Small intestine (tissue), 7 donors: ENCODE data around the gene GBP5. TPM values are rescaled to one million over a fixed set of nuclear protein-coding genes. Genes with fewer than 3 reads are reported as not detected.
"Not testable (repeated sequence)": the region's sequence is repeated elsewhere in the genome, so short reads cannot be mapped to it uniquely, and the experiment has no call there.

Source experiments
- DNase-seq, 2 donors: peaks; one replicate each; pipeline versions ENCODE4 v3.0.0 to v3.0.0-alpha.2; 2013
- FAIRE-seq: peaks from 2 replicates; lab custom pipeline; 2012; peaks lifted over from hg19 to GRCh38; lab: Jason Lieb, UNC
- H3K27ac ChIP-seq, 3 donors: one replicate each; pipeline ENCODE4 v1.5.1; 2013; ENCODE audit warnings: low read length in 2 of 3, mild to moderate bottlenecking in 2 of 3, control low read depth in 1 of 3, inconsistent platforms in 1 of 3, low read depth in 1 of 3, moderate library complexity in 1 of 3
- H3K27me3 ChIP-seq, 3 donors: one replicate each; pipeline ENCODE4 v1.6.1; 2013; ENCODE audit warnings: low read length in 3 of 3, inconsistent platforms in 1 of 3; ENCODE audit not compliant: control insufficient read depth in 3 of 3, insufficient read depth in 3 of 3
- H3K36me3 ChIP-seq, 3 donors: one replicate each; pipeline ENCODE4 v1.6.1; 2013; ENCODE audit warnings: low read length in 3 of 3, inconsistent platforms in 1 of 3, low read depth in 1 of 3, mild to moderate bottlenecking in 1 of 3, moderate library complexity in 1 of 3; ENCODE audit not compliant: control insufficient read depth in 3 of 3, insufficient read depth in 2 of 3
- H3K4me1 ChIP-seq, 3 donors: one replicate each; pipeline ENCODE4 v1.6.1; 2013; ENCODE audit warnings: low read length in 2 of 3, inconsistent platforms in 1 of 3, low read depth in 1 of 3, mild to moderate bottlenecking in 1 of 3, moderate library complexity in 1 of 3; ENCODE audit not compliant: control insufficient read depth in 3 of 3, insufficient read depth in 2 of 3
- H3K4me3 ChIP-seq, 3 donors: one replicate each; pipeline ENCODE4 v1.5.1; 2013; ENCODE audit warnings: low read length in 3 of 3, control low read depth in 1 of 3, inconsistent platforms in 1 of 3, low read depth in 1 of 3, mild to moderate bottlenecking in 1 of 3, moderate library complexity in 1 of 3
- H3K9me3 ChIP-seq, 2 donors: one replicate each; pipeline ENCODE4 v1.6.1; 2013; ENCODE audit warnings: low read depth in 1 of 2, low read length in 1 of 2; ENCODE audit not compliant: control insufficient read depth in 2 of 2, insufficient read depth in 1 of 2
- WGBS, 3 donors: extraction: QIAGEN DNeasy Blood & Tissue Kit; methylation state at CpG; one replicate each; pipeline ENCODE4 v1.1.7; 2013; 5-methylcytosine and 5-hydroxymethylcytosine counted together
- polyA plus RNA-seq, 4 donors: library from polyadenylated mRNA; stranded (reverse) in 3 of 4; unstranded in 1 of 4; fragments of 200-250 nt in 3 of 4; fragments of 120-200 nt in 1 of 4; gene quantifications; one replicate each; pipeline versions ENCODE4 v1.2.1 to v1.2.3, GENCODE V29; 2013
- donor health status: healthy with polysubstance abuse.
- donor health status: control.
- donor health status: control.
- donor health status: Bipolar disorder and iron deficiency.
- donor health status: healthy.

Gene GBP5
- polyA plus RNA-seq, 4 donors, result 0.67 to 3.8 (median 1.8) TPM

- 75 to 91% (median 87%) methylated on average over 2 of the region's 2 CpGs for WGBS, 3 donors
- H3K4me3 ChIP-seq, result no peak overlapping the region
- H3K9me3 ChIP-seq, result peaks cover 0 to 6% of the 10 kb centered on the region in 2 donors
- no peak for DNase-seq
- H3K36me3 ChIP-seq, result no peaks in the 10 kb centered on the region
- peaks cover 0 to 3% (median 0%) of the 10 kb centered on the region in 3 donors for H3K27me3 ChIP-seq
- H3K4me1 ChIP-seq, result peaks cover 0 to 5% (median 0%) of the 10 kb centered on the region in 3 donors
- no peak for FAIRE-seq
- no peak overlapping the region for H3K27ac ChIP-seq
Measured at GRCh38 chr1:89305493-89305892, 32.8 kb upstream of the GBP5 start.

DNA sequence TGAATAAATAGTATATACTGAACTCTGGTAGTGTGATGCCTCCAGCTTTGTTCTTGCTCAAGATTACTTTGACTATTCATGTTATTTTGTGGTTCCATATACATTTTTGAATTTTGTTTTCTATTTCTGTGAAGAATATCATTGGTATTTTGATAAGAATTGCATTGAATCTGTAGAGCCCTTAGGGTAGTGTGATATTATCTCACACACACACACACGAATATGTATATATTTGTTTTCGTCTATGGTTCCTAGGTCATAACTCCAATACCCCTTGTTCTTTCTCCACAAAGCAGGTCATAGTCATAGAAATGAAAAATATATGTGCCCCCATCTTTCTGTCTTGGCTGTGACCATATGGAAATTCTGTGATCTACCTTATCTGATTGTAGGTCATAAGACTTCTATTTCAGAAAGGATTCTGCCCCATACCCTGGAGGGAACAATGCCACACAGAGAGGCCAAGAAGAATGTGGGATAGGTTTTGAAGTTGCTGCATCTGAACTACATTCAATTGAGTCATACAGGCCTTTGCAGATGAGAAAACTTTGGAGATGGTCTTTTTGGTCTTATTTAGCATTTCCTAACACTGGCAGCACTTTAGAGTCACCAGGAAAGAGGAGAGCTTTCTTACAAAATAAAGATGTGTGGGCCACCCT lies 32.0 kb upstream of the GBP5 start:
- FAIRE-seq (no peak), DNase-seq (no peak)
- Histone ChIP-seq H3K27ac (no peak overlapping the region), H3K4me1 (peaks cover 0 to 2% (median 0%) of the 10 kb centered on the region in 3 donors), H3K4me3 (no peak overlapping the region), H3K27me3 (peaks cover 0 to 3% (median 0%) of the 10 kb centered on the region in 3 donors), H3K36me3 (no peaks in the 10 kb centered on the region), H3K9me3 (peaks cover 0 to 6% of the 10 kb centered on the region in 2 donors)
- WGBS, 3 donors, result 83 to 90% (median 88%) methylated on average over 2 of the region's 2 CpGs

DNA sequence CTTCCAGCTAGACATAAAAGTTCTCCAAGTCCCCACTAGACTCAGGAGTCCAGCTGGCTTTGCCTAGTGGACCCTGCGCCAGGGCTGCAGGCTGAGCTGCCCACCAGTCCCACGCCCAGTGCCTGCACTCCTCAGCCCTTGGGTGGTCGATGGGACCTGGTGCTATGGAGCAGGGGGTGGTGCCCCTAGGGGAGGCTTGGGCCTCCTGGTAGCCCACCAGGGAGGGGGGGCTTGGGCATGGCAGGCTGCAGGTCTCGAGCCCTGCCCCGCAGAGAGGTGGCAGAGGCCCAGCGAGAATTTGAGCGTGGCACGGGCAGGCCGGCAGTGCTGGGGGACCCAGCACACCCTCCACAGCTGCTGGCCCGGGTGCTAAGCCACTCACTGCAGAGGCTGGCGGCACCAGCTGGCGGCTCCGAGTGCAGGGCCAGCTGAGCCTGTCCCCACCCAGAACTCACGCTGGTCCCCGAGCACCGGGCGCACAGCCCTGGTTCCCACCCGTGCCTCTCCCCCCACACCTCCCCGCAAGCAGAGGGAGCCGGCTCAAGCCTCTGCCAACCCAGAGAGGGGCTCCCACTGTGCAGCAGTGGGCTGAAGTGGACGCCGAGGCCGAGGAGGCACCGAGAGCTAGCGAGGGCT lies 30.2 kb upstream of the GBP5 start:
- DNase-seq, result no peak
- peaks cover 0 to 6% of the 10 kb centered on the region in 2 donors for H3K9me3 ChIP-seq
- H3K36me3 ChIP-seq, result no peaks in the 10 kb centered on the region
- no peaks in the 10 kb centered on the region for H3K4me1 ChIP-seq
- no peak overlapping the region for H3K27ac ChIP-seq
- WGBS, 3 donors, result 94 to 97% (median 96%) methylated on average over 24 to 25 of the region's 25 CpGs
- FAIRE-seq, result no peak
- H3K27me3 ChIP-seq, result peaks cover 0 to 3% (median 0%) of the 10 kb centered on the region in 3 donors
- no peak overlapping the region for H3K4me3 ChIP-seq

DNA sequence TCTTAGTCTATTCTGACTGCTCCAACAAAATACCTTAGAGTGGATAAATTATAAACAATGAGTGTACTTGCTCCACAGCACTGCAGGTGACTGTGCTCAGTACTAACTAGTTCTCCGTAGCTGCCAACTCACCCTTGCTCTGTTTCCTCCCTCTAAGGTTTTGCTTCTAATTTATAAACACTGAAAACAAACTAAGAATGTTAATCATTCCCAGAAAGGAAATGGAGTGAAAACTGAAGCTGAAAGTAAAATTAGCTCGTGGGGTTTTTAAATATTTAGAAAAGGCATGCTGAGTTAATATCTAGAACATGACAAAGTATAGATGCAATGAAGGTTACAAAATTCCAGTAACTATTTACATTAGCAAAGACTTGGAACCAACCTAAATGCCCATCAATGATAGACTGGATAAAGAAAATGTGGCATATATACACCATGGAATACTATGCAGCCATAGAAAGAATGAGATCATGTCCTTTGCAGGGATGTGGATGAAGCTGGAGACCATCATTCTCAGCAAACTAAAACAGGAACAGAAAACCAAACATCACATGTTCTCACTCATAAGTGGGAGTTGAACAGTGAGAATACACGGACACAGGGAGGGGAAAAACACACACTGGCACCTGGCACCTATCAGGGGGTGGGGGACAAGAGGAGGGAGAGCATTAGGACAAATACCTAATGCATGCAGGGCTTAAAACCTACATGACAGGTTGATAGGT lies 27.2 kb upstream of the GBP5 start:
- H3K27ac ChIP-seq, result peak overlapping the region in 1 of 3 donors; percentile 64
- FAIRE-seq, H3K4me1 ChIP-seq, H3K27me3 ChIP-seq, H3K9me3 ChIP-seq, H3K36me3 ChIP-seq, H3K4me3 ChIP-seq, DNase-seq: not testable (repeated sequence)
- 35 to 58% (median 48%) methylated on average over 3 of the region's 3 CpGs for WGBS, 3 donors

- DNase-seq, result no peak
- H3K4me1 ChIP-seq, result no peaks in the 10 kb centered on the region
- no peaks in the 10 kb centered on the region for H3K27me3 ChIP-seq
- no peaks in the 10 kb centered on the region for H3K36me3 ChIP-seq
- H3K27ac ChIP-seq, result no peak overlapping the region
- H3K9me3 ChIP-seq, result peaks cover 0 to 6% of the 10 kb centered on the region in 2 donors
- H3K4me3 ChIP-seq, result no peak overlapping the region
- no peak for FAIRE-seq
Measured at GRCh38 chr1:89298461-89298860, 25.8 kb upstream of the GBP5 start.

GRCh38 chr1:89295187-89295586 lies 22.5 kb upstream of the GBP5 start:
- H3K4me3 ChIP-seq, result no peak overlapping the region
- 44 to 71% (median 54%) methylated on average over 1 of the region's 1 CpG for WGBS, 3 donors
- H3K27ac ChIP-seq, result no peak overlapping the region
- H3K27me3 ChIP-seq, result no peaks in the 10 kb centered on the region
- DNase-seq, result no peak
- no peaks in the 10 kb centered on the region for H3K4me1 ChIP-seq
- H3K36me3 ChIP-seq, result no peaks in the 10 kb centered on the region
- peaks cover 0 to 11% of the 10 kb centered on the region in 2 donors for H3K9me3 ChIP-seq
- no peak for FAIRE-seq

- H3K36me3 ChIP-seq, result no peaks in the 10 kb centered on the region
- H3K4me1 ChIP-seq, result peaks cover 0 to 6% (median 2%) of the 10 kb centered on the region in 3 donors
- no peak overlapping the region for H3K4me3 ChIP-seq
- FAIRE-seq, result no peak
- H3K27ac ChIP-seq, result no peak overlapping the region
- no peaks in the 10 kb centered on the region for H3K27me3 ChIP-seq
- DNase-seq, result no peak
- peaks cover 0 to 11% of the 10 kb centered on the region in 2 donors for H3K9me3 ChIP-seq
- WGBS, 3 donors, result 98 to 100% (median 98%) methylated on average over 2 of the region's 2 CpGs
Measured at GRCh38 chr1:89291276-89291675, 18.6 kb upstream of the GBP5 start.

DNA sequence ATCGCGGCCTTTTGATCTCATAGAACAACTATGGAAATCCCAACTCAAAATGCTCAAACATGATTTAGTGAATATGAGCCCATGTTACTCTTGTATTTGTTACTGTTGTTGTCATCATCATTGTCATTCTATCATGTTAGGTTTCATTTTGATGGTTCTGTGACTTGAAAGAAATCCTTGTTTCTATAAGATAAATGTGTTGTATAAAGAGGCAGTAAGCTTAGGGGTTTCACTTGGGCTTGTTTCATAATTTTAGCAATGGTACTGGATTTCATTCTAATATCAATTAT lies 15.3 kb upstream of the GBP5 start:
- peaks cover 0 to 11% (median 4%) of the 10 kb centered on the region in 3 donors for H3K4me1 ChIP-seq
- peak overlapping the region in 1 of 3 donors; percentile 71 for H3K27ac ChIP-seq
- WGBS, 3 donors, result 89 to 95% (median 91%) methylated on average over 2 of the region's 2 CpGs

More for the DNA sequence above, 15.3 kb upstream of the GBP5 start:
- peaks cover 0 to 15% of the 10 kb centered on the region in 2 donors for H3K9me3 ChIP-seq
- no peaks in the 10 kb centered on the region for H3K36me3 ChIP-seq
- FAIRE-seq (no peak), DNase-seq (no peak)
- no peak overlapping the region for H3K4me3 ChIP-seq
- H3K27me3 ChIP-seq, result no peaks in the 10 kb centered on the region
